ENCODE data around the gene ARF3. TPM values are rescaled to one million over a fixed set of nuclear protein-coding genes. Genes with fewer than 3 reads are reported as not detected.
"Not testable (repeated sequence)": the region's sequence is repeated elsewhere in the genome, so short reads cannot be mapped to it uniquely, and the experiment has no call there.

ARF3 gene
- total RNA-seq, 1 donor from 2014 or later = 62.8 TPM

DNA sequence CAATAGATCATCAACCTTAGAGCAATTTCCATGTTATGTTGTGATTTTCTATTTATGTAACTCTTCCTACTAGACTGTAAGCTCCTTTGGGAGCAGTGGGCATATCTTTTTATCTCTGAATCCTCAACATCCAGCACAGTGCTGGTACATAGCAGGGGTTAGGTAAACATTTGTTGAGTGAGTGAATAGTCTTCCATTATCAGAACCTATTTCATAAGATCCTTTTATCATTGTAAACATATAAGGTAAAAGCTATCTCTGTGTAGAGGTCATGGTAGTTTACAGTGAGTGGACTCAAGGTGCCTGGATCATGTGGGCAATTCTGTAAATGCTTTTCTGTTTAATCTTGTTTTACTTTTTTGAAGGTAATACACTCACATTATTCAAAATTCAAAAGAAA lies 47.1 kb downstream of the ARF3 start:
- TF ChIP-seq, protein P1, sequence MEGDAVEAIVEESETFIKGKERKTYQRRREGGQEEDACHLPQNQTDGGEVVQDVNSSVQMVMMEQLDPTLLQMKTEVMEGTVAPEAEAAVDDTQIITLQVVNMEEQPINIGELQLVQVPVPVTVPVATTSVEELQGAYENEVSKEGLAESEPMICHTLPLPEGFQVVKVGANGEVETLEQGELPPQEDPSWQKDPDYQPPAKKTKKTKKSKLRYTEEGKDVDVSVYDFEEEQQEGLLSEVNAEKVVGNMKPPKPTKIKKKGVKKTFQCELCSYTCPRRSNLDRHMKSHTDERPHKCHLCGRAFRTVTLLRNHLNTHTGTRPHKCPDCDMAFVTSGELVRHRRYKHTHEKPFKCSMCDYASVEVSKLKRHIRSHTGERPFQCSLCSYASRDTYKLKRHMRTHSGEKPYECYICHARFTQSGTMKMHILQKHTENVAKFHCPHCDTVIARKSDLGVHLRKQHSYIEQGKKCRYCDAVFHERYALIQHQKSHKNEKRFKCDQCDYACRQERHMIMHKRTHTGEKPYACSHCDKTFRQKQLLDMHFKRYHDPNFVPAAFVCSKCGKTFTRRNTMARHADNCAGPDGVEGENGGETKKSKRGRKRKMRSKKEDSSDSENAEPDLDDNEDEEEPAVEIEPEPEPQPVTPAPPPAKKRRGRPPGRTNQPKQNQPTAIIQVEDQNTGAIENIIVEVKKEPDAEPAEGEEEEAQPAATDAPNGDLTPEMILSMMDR (conservative IDR thresholded peaks at IDR 0.05; ENCODE audit: low read depth, low read length) = no peak
- no peak overlapping the region for H3K4me3 ChIP-seq (ENCODE audit: low read depth, low read length)
- DNase-seq (ENCODE audit: low read depth) = no peak

GRCh38 chr12:48909698-48910097 lies 47.6 kb downstream of the ARF3 start:
- not testable (repeated sequence) for DNase-seq (ENCODE audit: low read depth); H3K4me3 ChIP-seq (ENCODE audit: low read depth, low read length)

DNA sequence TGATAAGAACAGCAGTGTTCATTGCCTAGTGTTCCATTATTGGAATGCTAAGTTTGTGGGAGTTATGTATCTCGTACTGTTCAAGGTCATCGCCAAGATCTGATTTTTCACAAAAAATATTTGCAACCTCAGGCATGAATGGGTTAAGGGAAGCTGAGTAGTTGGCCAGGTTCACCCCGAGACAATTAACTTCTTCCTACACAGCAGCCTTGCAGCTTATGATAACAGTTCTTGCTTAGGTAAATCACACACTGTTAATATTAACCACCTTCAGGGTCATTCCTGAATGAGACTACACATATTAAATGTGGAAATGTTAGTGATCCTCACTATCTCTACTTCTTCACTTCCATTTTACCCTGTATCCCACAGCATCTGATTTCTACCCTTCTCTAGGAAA lies 50.0 kb downstream of the ARF3 start:
- TF ChIP-seq, protein P1 (conservative IDR thresholded peaks at IDR 0.05; ENCODE audit: low read depth, low read length) = no peak
- no peak overlapping the region for H3K4me3 ChIP-seq (ENCODE audit: low read depth, low read length)
- no peak for DNase-seq (ENCODE audit: low read depth)

DNA sequence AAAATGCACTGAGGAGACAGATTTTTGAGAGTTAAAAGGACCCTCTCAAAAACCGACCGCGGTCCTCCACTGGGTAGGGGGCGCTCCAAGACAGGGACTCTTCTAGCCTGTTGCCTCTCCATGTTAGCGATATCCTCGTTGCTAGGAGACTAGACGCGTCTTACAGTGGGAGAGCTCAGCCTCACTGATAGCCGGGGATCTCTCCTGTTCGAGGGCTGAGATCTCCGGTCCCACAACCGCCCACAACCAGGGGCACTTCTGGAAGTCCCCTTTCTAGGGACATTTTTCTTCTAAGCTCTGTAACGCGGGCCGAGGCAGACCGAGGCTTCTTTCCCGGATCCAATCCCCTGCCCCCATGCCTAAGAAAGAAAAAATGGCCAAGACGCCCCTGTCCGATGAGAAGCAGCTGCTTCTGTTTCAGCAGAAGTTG lies 53.3 kb downstream of the ARF3 start:
- TF ChIP-seq, protein P1 (conservative IDR thresholded peaks at IDR 0.05; ENCODE audit: low read depth, low read length) = peak; percentile 83

GRCh38 chr12:48903363-48903981 lies 53.8 kb downstream of the ARF3 start:
- TF ChIP-seq, protein P1 (conservative IDR thresholded peaks at IDR 0.05; ENCODE audit: low read depth, low read length) = no peak
- no peak for DNase-seq (ENCODE audit: low read depth)
- H3K4me3 ChIP-seq (ENCODE audit: low read depth, low read length) = peak overlapping the region; percentile 85

More for the DNA sequence above, 53.3 kb downstream of the ARF3 start:
- H3K4me3 ChIP-seq (ENCODE audit: low read depth, low read length) = peak overlapping the region; percentile 85
- DNase-seq (ENCODE audit: low read depth) = peak; percentile 48

GRCh38 chr12:48901278-48901677 lies 56.0 kb downstream of the ARF3 start:
- TF ChIP-seq, protein P1 (conservative IDR thresholded peaks at IDR 0.05; ENCODE audit: low read depth, low read length) = no peak
- no peak for DNase-seq (ENCODE audit: low read depth)
- no peak overlapping the region for H3K4me3 ChIP-seq (ENCODE audit: low read depth, low read length)

GRCh38 chr12:48899651-48900050 lies 57.6 kb downstream of the ARF3 start:
- H3K4me3 ChIP-seq (ENCODE audit: low read depth, low read length) = no peak overlapping the region
- TF ChIP-seq, protein P1 (conservative IDR thresholded peaks at IDR 0.05; ENCODE audit: low read depth, low read length) = no peak
- no peak for DNase-seq (ENCODE audit: low read depth)

Data from epithelial cell of proximal tubule (primary cell).